ENCODE measurements around the gene MDK. TPM values are rescaled to one million over a fixed set of nuclear protein-coding genes. Genes with fewer than 3 reads are reported as not detected.

Gene MDK, protein sequence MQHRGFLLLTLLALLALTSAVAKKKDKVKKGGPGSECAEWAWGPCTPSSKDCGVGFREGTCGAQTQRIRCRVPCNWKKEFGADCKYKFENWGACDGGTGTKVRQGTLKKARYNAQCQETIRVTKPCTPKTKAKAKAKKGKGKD
- 23.1 and 25.8 TPM in 2 replicates for total RNA-seq (2012; rRNA removed)
- polyA plus RNA-seq (2012; rRNA removed): 377 and 389 TPM in 2 replicates
- 720 and 780 TPM in 2 replicates for polyA plus RNA-seq (2012; cell fraction: cytosol; rRNA removed)
- 135 and 153 TPM in 2 replicates for polyA plus RNA-seq (2012; cell fraction: nucleus; rRNA removed; ENCODE audit: low replicate concordance)
- Bru-seq, nascent RNA: percentile 81 among the genes with signal in this experiment
- BruChase-seq, experiment 1, labeled RNA remaining after a 6-hour chase: percentile 74 among the genes with signal in this experiment
- BruChase-seq, experiment 2, labeled RNA remaining after a 2-hour chase: percentile 69 among the genes with signal in this experiment
- long read RNA-seq, transcript MDK-203 (5 exons, 828 nt): major isoform, 44 of 65 reads
- long read RNA-seq, partial matches to known transcripts: 9 of 65 reads
- long read RNA-seq, other reads (novel, unspliced or antisense): 6 of 65 reads

DNA sequence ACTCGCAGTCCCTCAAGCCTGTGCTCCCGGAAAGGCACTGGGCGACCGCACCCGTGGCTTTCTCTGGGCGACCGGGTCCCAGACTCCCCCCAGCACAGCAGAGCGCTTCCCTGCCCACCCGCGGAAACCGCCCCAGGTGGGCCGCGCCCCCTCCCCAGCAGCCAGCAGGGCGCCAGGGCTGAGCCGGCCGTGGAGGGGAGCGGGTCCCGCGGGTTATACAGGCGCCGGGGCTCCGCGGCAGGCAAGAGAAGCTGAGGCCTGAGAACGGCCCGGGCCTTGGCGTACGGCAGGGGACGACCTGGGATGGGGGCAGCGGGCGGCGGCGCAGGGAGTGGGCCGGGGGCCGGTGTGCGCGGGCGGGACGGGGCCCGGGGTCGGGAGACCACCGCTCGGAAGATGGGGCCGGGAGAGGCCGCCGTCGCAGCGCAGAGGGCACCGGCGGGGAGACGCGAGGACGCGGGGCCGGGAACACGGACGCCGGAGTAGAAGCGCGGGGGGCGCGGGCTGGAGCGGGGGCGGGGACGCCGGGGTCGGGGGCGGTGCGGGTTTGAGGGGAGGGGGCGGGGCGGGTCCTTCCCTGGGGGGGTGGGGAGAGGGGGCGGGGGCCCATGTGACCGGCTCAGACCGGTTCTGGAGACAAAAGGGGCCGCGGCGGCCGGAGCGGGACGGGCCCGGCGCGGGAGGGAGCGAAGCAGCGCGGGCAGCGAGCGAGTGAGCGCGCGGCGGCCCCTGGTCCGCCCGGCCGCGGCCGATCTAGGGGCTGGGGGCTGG lies at the start of gene MDK:
TSS of gene MDK (plus strand) at position 622 of the 771 bp plus-strand sequence. CDS start 389 bp downstream, outside the sequence.
- 6% methylated on average over 20 of the region's 96 CpGs; no CpG with 5 or more reads in 1 of the 2 experiments for WGBS, 2 experiments (ENCODE audit: extremely low coverage in 2 of 2, insufficient read length in 1 of 2)
- Histone ChIP-seq H3K9ac (ENCODE audit: low read depth, low read length) (peak within 1 kb of the TSS; percentile 29), H4K5ac (ENCODE audit: low read depth, low read length) (peak within 1 kb of the TSS; percentile 28; the same call in 1 of the 2 replicates), H3K9me1 (ENCODE audit: insufficient read depth, low read length) (0 out of 2 replicates have a peak, but pooled peaks cover 5% of the 10 kb centered on the region), H2BK120ac (ENCODE audit: low read depth, low read length) (peak within 1 kb of the TSS; percentile 56; the same call in 1 of the 2 replicates), H3K79me1 (ENCODE audit: low read depth in 1 of 2, low read length in 2 of 2) (peaks cover 0 to 11% of the 10 kb centered on the region in 2 experiments; a peak in 2 of 4 replicates), H3K4ac (ENCODE audit: low read depth, low read length) (peak within 1 kb of the TSS; percentile 75), H3K9me3 (ENCODE audit: control insufficient read depth, insufficient read depth, low read length) (no peaks in the 10 kb centered on the region), H2AK9ac (replicated peaks; ENCODE audit: low read depth, low read length, poor library complexity) (peak within 1 kb of the TSS; percentile 80), H3K4me3 (ENCODE audit: insufficient read depth, low read depth, low read length) (peak within 1 kb of the TSS; percentile 33), H2AK5ac (ENCODE audit: low read depth, low read length) (peak within 1 kb of the TSS; percentile 24; the same call in 1 of the 2 replicates), H4K8ac (ENCODE audit: low read depth in 2 of 2, low read length in 2 of 2) (peak within 1 kb of the TSS; percentile 75 to 76; a peak in 2 of 4 replicates), H3K56ac (ENCODE audit: extremely low read depth, insufficient read depth, low read length) (no peak within 1 kb of the TSS), H3K36me3 (ENCODE audit: control insufficient read depth, insufficient read depth, low read length) (peaks cover 6% of the 10 kb centered on the region), H4K20me1 (ENCODE audit: insufficient read depth, low read length) (no peaks in the 10 kb centered on the region), H3K27me3 (ENCODE audit: control insufficient read depth, insufficient read depth, low read length) (no peaks in the 10 kb centered on the region), H3K4me1 (ENCODE audit: control insufficient read depth, insufficient read depth, low read length) (peaks cover 8% of the 10 kb centered on the region), H3K4me2 (ENCODE audit: low read depth, low read length) (peak within 1 kb of the TSS; percentile 45), H2BK20ac (ENCODE audit: low read depth, low read length) (no peak within 1 kb of the TSS; the same call in 1 of the 2 replicates), H3K18ac (ENCODE audit: low read depth, low read length) (peak within 1 kb of the TSS; percentile 22; the same call in 1 of the 2 replicates), H3K27ac (ENCODE audit: insufficient read depth, low read length) (peak within 1 kb of the TSS; percentile 0; the same call in 1 of the 2 replicates), H2BK5ac (ENCODE audit: low read depth, low read length, poor library complexity, severe bottlenecking) (no peak within 1 kb of the TSS), H2AFZ (replicated peaks; ENCODE audit: low read length, poor library complexity) (peak within 1 kb of the TSS; percentile 91), H3K14ac (replicated peaks; ENCODE audit: low read depth, low read length) (peak within 1 kb of the TSS; percentile 71), H3K23ac (ENCODE audit: low read depth, low read length) (peak within 1 kb of the TSS; percentile 61), H4K91ac (ENCODE audit: insufficient read depth, low read depth, low read length) (peak within 1 kb of the TSS; percentile 56), H2BK15ac (ENCODE audit: low read depth, low read length) (no peak within 1 kb of the TSS; the same call in 2 of the 3 replicates)
- in situ Hi-C loops (cut with MboI; ENCODE audit: low sequenced_read_pairs) (no loop called here), intact Hi-C loops (cut with micrococcal nuclease) (loop anchor here (10.0 kb wide), 1 partner anchor 304 kb away; no protein-coding TSS in a partner anchor), dilution Hi-C loops (cut with HindIII; ENCODE audit: low sequenced_read_pairs, unreplicated experiment) (no loop called here)
- CTCF ChIA-PET: no interaction called here
- ATAC-seq (ENCODE audit: low read depth) (peak; percentile 28), DNase-seq (no peak)
- BruUV-seq (replicated peaks): no TSS peak
- TF ChIP-seq, protein P1, sequence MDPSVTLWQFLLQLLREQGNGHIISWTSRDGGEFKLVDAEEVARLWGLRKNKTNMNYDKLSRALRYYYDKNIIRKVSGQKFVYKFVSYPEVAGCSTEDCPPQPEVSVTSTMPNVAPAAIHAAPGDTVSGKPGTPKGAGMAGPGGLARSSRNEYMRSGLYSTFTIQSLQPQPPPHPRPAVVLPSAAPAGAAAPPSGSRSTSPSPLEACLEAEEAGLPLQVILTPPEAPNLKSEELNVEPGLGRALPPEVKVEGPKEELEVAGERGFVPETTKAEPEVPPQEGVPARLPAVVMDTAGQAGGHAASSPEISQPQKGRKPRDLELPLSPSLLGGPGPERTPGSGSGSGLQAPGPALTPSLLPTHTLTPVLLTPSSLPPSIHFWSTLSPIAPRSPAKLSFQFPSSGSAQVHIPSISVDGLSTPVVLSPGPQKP (IDR thresholded peaks at IDR 0.05; ENCODE audit: borderline replicate concordance, low read depth, low read length): no peak
- no peak for TF ChIP-seq MXI1 (IDR thresholded peaks at IDR 0.05; ENCODE audit: borderline replicate concordance, low read depth, low read length)
- no peak for TF ChIP-seq RFX5 (IDR thresholded peaks at IDR 0.05; ENCODE audit: low read depth, low read length)
- no peak for TF ChIP-seq BHLHE40 (IDR thresholded peaks at IDR 0.05; ENCODE audit: low read depth, low read length)
- TF ChIP-seq RCOR1 (IDR thresholded peaks at IDR 0.05; ENCODE audit: insufficient replicate concordance, low read length): no peak
- no peak for TF ChIP-seq SMC3 (IDR thresholded peaks at IDR 0.05; ENCODE audit: low read depth, low read length)
- TF ChIP-seq CEBPB (IDR thresholded peaks at IDR 0.05; ENCODE audit: low read depth, low read length): no peak
- TF ChIP-seq CHD1 (IDR thresholded peaks at IDR 0.05; ENCODE audit: low read depth, low read length): no peak
- no peak for TF ChIP-seq MAZ (IDR thresholded peaks at IDR 0.05; ENCODE audit: borderline replicate concordance, low read depth, low read length)
- TF ChIP-seq, protein P2, sequence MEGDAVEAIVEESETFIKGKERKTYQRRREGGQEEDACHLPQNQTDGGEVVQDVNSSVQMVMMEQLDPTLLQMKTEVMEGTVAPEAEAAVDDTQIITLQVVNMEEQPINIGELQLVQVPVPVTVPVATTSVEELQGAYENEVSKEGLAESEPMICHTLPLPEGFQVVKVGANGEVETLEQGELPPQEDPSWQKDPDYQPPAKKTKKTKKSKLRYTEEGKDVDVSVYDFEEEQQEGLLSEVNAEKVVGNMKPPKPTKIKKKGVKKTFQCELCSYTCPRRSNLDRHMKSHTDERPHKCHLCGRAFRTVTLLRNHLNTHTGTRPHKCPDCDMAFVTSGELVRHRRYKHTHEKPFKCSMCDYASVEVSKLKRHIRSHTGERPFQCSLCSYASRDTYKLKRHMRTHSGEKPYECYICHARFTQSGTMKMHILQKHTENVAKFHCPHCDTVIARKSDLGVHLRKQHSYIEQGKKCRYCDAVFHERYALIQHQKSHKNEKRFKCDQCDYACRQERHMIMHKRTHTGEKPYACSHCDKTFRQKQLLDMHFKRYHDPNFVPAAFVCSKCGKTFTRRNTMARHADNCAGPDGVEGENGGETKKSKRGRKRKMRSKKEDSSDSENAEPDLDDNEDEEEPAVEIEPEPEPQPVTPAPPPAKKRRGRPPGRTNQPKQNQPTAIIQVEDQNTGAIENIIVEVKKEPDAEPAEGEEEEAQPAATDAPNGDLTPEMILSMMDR (conservative IDR thresholded peaks at IDR 0.05; ENCODE audit: low read depth, low read length): no peak
- TF ChIP-seq NFE2L2 (IDR thresholded peaks at IDR 0.05; ENCODE audit: low read depth, low read length): no peak
- POLR2A ChIA-PET (ENCODE audit: unreplicated experiment): no interaction called here

Data from IMR-90 (cell line).